AG04449 (cell line): ENCODE measurements around the gene CSH2.
A peak's percentile ranks its signal among the peaks of the same experiment; 100 is the strongest.
"Not testable (repeated sequence)": the region's sequence is repeated elsewhere in the genome, so short reads cannot be mapped to it uniquely, and the experiment has no call there.

Source experiments
- CTCF ChIA-PET: fragments of 350-600 bp; formaldehyde crosslinking; extraction: SDS; loops from one replicate; lab custom pipeline; 2021; ENCODE audit warnings: antibody characterized with exemption; lab: Yijun Ruan, JAX
- POLR2A ChIA-PET: fragments of 400-600, 350-600 bp; formaldehyde crosslinking; extraction: SDS; loops from one replicate; lab custom pipeline; 2020; ENCODE audit warnings: antibody characterized with exemption, inconsistent platforms; lab: Yijun Ruan, JAX
- DNase-seq: peaks from one replicate; pipeline ENCODE4 v3.0.0-alpha.2; 2010; ENCODE audit warnings: low read depth, low spot score
- H3K4me3 ChIP-seq: 2 replicates; pipeline ENCODE4 v1.5.1; 2011; ENCODE audit warnings: low read depth, mild to moderate bottlenecking, control low read depth, low read length
- TF ChIP-seq, protein P1 (sequence below): IDR thresholded peaks from one replicate; pipeline ENCODE4 v1.5.1; 2011; ENCODE audit warnings: mild to moderate bottlenecking, moderate library complexity, low read length, control low read depth, inconsistent platforms; ENCODE audit not compliant: insufficient read depth; ENCODE audit errors: missing control alignments

Gene CSH2

DNA sequence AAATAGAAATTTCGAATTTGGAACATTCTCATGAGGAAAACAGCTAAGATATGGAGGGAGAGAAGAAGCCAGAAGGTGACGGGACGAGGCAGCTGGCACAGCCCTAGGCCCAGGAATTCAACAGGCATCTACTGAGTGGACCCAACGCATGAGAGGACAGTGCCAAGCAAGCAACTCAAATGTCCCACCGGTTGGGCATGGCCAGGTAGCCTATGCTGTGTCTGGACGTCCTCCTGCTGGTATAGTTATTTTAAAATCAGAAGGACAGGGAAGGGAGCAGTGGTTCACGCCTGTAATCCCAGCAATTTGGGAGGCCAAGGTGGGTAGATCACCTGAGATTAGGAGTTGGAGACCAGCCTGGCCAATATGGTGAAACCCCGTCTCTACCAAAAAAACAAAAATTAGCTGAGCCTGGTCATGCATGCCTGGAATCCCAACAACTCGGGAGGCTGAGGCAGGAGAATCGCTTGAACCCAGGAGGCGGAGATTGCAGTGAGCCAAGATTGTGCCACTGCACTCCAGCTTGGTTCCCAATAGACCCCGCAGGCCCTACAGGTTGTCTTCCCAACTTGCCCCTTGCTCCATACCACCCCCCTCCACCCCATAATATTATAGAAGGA is 43.2 kb upstream of the CSH2 start:
- POLR2A ChIA-PET = no interaction called here
- CTCF ChIA-PET = interaction anchor here (1.3 to 8.0 kb wide), 8 partner anchors 9 to 217 kb away, joined by 4 to 111 read pairs (median 14); partner anchors contain the start of genes ERN1 and ICAM2
- TF ChIP-seq, protein P1, sequence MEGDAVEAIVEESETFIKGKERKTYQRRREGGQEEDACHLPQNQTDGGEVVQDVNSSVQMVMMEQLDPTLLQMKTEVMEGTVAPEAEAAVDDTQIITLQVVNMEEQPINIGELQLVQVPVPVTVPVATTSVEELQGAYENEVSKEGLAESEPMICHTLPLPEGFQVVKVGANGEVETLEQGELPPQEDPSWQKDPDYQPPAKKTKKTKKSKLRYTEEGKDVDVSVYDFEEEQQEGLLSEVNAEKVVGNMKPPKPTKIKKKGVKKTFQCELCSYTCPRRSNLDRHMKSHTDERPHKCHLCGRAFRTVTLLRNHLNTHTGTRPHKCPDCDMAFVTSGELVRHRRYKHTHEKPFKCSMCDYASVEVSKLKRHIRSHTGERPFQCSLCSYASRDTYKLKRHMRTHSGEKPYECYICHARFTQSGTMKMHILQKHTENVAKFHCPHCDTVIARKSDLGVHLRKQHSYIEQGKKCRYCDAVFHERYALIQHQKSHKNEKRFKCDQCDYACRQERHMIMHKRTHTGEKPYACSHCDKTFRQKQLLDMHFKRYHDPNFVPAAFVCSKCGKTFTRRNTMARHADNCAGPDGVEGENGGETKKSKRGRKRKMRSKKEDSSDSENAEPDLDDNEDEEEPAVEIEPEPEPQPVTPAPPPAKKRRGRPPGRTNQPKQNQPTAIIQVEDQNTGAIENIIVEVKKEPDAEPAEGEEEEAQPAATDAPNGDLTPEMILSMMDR = no peak
- no peak overlapping the region for H3K4me3 ChIP-seq
- DNase-seq = no peak

DNA sequence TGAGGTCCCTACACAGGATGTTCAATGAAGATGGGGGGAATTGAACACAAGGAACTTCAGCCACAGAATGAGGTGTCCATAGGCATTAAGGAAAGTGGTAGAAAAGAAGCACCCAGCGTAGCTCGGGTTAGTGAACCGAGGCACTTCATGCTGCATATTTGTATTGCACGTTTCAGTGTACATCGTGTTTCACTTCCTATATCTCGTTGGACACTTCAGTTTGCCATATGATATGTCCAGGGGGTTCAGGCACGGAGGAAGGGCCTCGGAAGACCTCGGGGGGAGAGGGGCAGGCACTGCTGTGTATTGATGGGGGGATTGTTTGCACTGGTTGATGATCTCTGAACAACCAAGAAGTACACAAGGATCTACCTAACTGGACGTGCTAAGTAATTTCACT is 42.3 kb upstream of the CSH2 start:
- CTCF ChIA-PET = interaction anchor here (1.3 to 8.0 kb wide), 6 partner anchors 12 to 218 kb away, joined by 3 to 111 read pairs (median 10); partner anchors contain the start of gene ERN1
- H3K4me3 ChIP-seq, DNase-seq, POLR2A ChIA-PET: not testable (repeated sequence)

DNA sequence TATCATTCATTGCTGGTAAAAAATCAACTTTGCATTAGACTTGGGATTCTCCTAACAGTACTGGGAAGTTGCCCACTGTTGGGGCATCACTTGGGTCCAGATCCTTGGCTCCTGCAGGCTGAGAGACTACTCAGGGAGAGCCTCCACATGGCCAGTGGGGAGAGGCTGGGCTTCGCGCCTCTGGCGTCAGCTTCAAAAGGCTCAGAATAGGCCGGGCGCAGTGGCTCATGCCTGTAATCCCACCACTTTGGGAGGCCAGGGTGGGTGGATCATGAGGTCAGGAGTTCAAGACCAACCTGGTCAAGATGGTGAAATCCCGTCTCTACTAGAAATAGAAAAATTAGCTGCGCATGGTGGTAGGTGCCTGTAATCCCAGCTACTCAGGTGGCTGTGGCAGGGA is 41.0 kb upstream of the CSH2 start:
- no peak for DNase-seq
- CTCF ChIA-PET = interaction anchor here (1.4 to 8.0 kb wide), 4 partner anchors 11 to 219 kb away, joined by 3 to 111 read pairs (median 28); partner anchors contain the start of gene ERN1
- H3K4me3 ChIP-seq = no peak overlapping the region
- TF ChIP-seq, protein P1 = no peak
- POLR2A ChIA-PET = no interaction called here

DNA sequence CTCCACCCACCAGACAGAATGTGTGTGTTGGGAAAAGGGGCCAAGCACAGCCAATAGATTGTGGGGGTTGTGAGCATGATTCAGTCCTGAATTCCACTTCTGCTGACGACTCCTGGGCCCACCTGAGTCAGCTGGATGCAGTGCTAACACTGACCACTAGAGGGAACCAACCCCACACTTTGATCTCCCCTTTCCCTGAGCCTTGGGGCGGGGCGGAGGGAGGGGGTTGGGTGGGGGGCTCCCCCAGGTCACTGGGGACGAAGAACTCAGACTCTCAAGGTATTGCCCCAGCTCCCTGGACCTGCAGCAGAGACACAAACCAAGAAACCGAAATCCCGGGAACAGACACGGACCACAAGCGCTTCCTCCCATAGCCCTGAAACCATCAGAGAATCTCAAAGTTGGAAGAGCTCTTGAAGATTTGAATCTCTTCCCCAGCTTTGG is 38.2 kb upstream of the CSH2 start:
- CTCF ChIA-PET = interaction anchor here (0.7 to 5.1 kb wide), 32 partner anchors 8 to 370 kb away, joined by 3 to 71 read pairs (median 4); partner anchors contain the start of genes CD79B, ERN1 and ICAM2
- TF ChIP-seq, protein P1 = peak; percentile 79
- H3K4me3 ChIP-seq = no peak overlapping the region
- POLR2A ChIA-PET = no interaction called here
- no peak for DNase-seq

DNA sequence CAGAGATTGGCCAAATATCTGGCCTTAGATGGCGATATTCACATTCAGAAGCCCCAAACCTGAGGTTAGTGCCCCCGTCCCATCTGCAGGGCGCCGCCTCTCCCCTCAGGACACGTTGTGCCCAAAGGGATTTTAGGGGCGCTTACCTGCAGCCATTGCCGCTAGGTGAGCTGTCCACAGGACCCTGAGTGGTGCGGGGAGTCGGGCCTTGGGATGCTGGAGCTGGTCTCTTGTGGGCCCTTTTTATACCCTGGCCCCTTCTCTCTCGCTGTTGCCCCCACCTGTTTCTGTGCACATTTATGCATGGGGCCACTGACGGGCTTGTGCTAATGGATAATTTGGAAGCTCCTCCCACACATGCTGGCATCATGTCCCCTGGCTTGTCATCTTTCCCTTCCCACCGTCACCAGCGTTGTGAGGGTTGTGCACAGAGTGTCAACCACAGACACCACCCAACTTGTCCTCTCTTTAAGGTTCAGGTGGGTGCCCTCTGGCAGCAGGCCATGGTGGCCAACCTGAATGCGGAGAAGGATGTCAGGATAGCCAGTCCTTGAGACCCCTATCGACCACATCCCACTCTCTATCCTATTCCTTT is 37.7 kb upstream of the CSH2 start, which contains the start of gene CSHL1:
TSS of gene CSHL1 (minus strand) at position 218 of the 595 bp plus-strand sequence. CDS start at position 156, 62 bp downstream.
- DNase-seq = no peak
- no peak within 1 kb of the TSS for H3K4me3 ChIP-seq
- POLR2A ChIA-PET = no interaction called here
- TF ChIP-seq, protein P1 = no peak
- CTCF ChIA-PET = interaction anchor here (0.7 to 5.1 kb wide), 31 partner anchors 8 to 370 kb away, joined by 3 to 71 read pairs (median 4); partner anchors contain the start of genes CD79B, ERN1 and ICAM2

DNA sequence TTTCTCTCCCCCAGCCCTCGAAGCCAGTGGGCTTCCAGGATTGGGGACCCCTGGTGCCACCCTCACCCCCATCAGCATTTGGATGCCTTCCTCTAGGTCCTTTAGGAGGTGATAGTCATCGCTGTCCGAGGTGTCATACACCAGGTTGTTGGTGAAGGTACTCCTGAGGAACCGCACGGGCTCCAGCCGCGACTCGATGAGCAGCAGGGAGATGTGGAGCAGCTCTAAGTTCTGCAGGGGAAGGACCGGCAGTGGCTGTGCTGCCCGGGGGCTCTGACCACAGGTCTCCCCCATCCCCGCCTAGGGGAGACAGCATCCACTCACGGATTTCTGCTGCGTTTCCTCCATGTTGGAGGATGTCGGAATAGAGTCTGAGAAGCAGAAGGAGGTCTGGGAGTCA is 36.6 kb upstream of the CSH2 start:
- no peak overlapping the region for H3K4me3 ChIP-seq
- TF ChIP-seq, protein P1 = no peak
- ChIA-PET CTCF (interaction anchor here (1.0 to 5.1 kb wide), 10 partner anchors 10 to 224 kb away, joined by 3 to 71 read pairs (median 12); partner anchors contain the start of genes CD79B and ERN1), POLR2A (no interaction called here)
- DNase-seq = no peak

DNA sequence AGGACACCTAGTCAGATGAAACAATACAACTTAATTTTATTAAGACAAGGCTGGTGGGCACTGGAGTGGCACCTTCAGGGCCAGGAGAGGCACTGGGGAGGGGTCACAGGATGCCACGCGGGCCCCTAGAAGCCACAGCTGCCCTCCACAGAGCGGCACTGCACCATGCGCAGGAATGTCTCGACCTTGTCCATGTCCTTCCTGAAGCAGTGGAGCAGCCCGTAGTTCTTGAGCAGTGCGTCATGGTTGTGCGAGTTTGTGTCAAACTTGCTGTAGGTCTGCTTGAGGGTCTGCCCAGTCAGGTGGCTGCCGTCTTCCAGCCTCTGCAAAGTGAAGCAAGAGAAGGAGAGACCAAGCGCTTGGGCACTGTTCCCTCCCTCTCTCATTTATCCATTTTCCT is 36.1 kb upstream of the CSH2 start:
- H3K4me3 ChIP-seq, POLR2A ChIA-PET, DNase-seq: not testable (repeated sequence)
- CTCF ChIA-PET = interaction anchor here (1.0 to 5.1 kb wide), 4 partner anchors 37 to 224 kb away, joined by 3 to 71 read pairs (median 24); no protein-coding TSS in a partner anchor
